Measurements from ENCODE around the gene HPCAL4. TPM values are rescaled to one million over a fixed set of nuclear protein-coding genes. Genes with fewer than 3 reads are reported as not detected.

Gene HPCAL4
- total and polyA plus RNA-seq, 7 donors, result 0.16 to 1.1 (median 0.83) TPM; not detected in 2

DNA sequence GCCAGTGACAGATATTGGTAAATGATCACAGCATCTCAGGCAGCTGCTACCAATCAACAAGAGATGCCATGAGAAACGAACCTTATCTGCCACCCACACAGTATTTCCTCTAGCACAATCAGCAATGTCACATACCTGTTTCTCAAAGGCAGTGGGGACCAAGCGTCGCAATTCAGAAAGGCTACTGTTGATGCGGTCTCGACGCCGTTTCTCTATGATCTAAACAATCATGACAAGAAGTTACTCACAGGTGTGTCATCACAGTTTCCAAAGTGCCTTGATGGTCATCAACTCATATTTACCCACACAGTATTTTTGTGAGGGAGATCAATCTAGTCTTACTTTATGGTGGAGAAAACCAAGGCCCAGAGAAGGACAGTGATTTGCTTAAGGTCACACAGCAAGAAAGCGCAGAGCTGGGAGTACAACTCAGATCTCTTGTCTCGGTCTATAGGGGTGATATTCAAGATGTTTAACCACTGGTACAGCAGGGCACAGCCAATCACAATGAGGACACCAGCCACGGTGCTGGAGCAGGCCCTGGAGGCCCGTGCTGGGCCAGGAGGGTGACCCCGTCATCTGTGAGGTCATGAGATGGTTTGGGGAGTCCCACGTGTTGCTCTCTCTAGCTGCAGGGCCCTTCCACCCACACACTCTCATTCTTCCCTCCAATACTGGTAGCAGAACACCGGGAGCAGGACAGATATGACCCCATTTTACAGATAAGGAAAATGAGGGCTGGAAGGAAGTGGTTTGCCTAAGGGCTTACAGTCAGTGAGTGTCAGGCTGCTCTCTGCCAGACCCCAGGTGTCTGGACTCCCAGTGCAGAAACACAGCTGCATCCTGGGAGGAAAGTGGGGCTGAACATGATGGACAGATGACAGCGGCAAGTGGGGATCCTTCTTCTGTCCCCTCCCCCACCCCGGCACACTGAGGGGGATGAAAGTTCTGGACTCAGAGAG is 59.6 kb downstream of the HPCAL4 start:
- Histone ChIP-seq H3K4me3 (peak overlapping the region in 1 of 4 donors; percentile 27), H3K27me3 (peaks cover 0 to 5% (median 0%) of the 10 kb centered on the region in 3 donors), H3K27ac (peak overlapping the region in 3 of 4 donors; percentile 19 to 52 (median 28)), H3K4me1 (peaks cover 0 to 16% (median 10%) of the 10 kb centered on the region in 4 donors), H3K9me3 (no peaks in the 10 kb centered on the region), H3K36me3 (no peaks in the 10 kb centered on the region)
- intact Hi-C loops (cut with DNase I), result no loop called here
- no peak for DNase-seq
- WGBS, 2 donors, result 85 to 90% methylated on average over 16 of the region's 16 CpGs
- TF ChIP-seq POLR2A (IDR thresholded peaks at IDR 0.05) (no peak), EP300 (IDR thresholded peaks at IDR 0.05) (no peak), POLR2AphosphoS5 (IDR thresholded peaks at IDR 0.05) (no peak)
- TF ChIP-seq, protein P1, sequence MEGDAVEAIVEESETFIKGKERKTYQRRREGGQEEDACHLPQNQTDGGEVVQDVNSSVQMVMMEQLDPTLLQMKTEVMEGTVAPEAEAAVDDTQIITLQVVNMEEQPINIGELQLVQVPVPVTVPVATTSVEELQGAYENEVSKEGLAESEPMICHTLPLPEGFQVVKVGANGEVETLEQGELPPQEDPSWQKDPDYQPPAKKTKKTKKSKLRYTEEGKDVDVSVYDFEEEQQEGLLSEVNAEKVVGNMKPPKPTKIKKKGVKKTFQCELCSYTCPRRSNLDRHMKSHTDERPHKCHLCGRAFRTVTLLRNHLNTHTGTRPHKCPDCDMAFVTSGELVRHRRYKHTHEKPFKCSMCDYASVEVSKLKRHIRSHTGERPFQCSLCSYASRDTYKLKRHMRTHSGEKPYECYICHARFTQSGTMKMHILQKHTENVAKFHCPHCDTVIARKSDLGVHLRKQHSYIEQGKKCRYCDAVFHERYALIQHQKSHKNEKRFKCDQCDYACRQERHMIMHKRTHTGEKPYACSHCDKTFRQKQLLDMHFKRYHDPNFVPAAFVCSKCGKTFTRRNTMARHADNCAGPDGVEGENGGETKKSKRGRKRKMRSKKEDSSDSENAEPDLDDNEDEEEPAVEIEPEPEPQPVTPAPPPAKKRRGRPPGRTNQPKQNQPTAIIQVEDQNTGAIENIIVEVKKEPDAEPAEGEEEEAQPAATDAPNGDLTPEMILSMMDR (IDR thresholded peaks at IDR 0.05), result no peak

DNA sequence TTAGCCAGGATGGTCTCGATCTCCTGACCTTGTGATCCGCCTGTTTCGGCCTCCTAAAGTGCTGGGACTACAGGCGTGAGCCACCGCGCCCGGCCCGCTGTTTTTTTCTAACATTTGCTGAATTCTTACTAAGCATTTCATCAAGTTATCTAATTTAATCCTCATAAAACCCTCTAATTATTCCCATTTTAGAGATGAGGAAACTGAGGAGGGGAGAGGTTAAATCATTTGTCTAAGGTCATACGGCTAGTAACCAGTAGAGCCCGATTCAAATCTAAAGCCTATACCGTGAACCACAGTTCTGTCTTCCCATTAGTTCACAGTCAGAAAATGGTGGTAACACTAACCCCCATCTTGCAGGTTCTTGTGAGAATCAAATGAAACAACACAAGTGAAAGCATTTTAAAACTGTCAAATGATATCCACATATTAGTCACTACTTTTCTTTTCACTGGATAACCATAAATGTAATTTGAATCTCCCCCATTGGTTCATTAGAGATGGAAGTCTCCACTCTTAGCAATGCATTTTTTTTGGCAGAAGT is 62.4 kb downstream of the HPCAL4 start:
- TF ChIP-seq POLR2AphosphoS5 (IDR thresholded peaks at IDR 0.05), result no peak
- TF ChIP-seq, protein P1 (IDR thresholded peaks at IDR 0.05), result no peak
- TF ChIP-seq EP300 (IDR thresholded peaks at IDR 0.05), result no peak
- TF ChIP-seq POLR2A (IDR thresholded peaks at IDR 0.05), result no peak
- peaks cover 0 to 20% (median 12%) of the 10 kb centered on the region in 4 donors for H3K4me1 ChIP-seq
- H3K9me3 ChIP-seq, result no peaks in the 10 kb centered on the region
- intact Hi-C loops (cut with DNase I), result no loop called here
- WGBS, 2 donors, result 92 to 97% methylated on average over 11 of the region's 11 CpGs
- H3K27me3 ChIP-seq, result no peaks in the 10 kb centered on the region
- no peak overlapping the region for H3K4me3 ChIP-seq
- H3K27ac ChIP-seq, result no peak overlapping the region
- no peak for DNase-seq
- no peaks in the 10 kb centered on the region for H3K36me3 ChIP-seq

Small RNA genes within 50 kb of the gene (small RNA-seq; reads per million reads assigned to genes)
- 0 reads per million in 3 donors for gene RNU7-121P

Other genes with a start within 250 kb of the HPCAL4 start
- gene BMP8A, start 199.8 kb downstream of the HPCAL4 start, total RNA-seq, result 1 to 10 TPM in 2 of 4 donors, under 1 TPM in 2; 0.27 to 3.2 (median 0.99) TPM
- gene BMP8A, start 199.8 kb downstream of the HPCAL4 start, polyA plus RNA-seq, result under 1 TPM in 2 of 3 donors, not detected in 1; 0.60 to 0.79 TPM
- 100 to 1,000 TPM in 3 of 4 donors, 10 to 100 TPM in 1; 95.8 to 181 (median 127) TPM for gene PABPC4, start 114.6 kb downstream of the HPCAL4 start, total RNA-seq
- 10 to 100 TPM; 37.9 to 76.7 (median 69.1) TPM for gene PABPC4, start 114.6 kb downstream of the HPCAL4 start, polyA plus RNA-seq
- gene HEYL, start 51.8 kb downstream of the HPCAL4 start, total RNA-seq, result 10 to 100 TPM in 1 of 4 donors, 1 to 10 TPM in 3; 1.6 to 14.7 (median 4.0) TPM
- gene HEYL, start 51.8 kb downstream of the HPCAL4 start, polyA plus RNA-seq, result 1 to 10 TPM in 2 of 3 donors, under 1 TPM in 1; 0.92 to 2.5 (median 1.2) TPM
- gene NT5C1A, start 19.3 kb downstream of the HPCAL4 start, total RNA-seq, result not detected
- under 1 TPM in 1 of 3 donors, not detected in 2; 0.06 TPM for gene NT5C1A, start 19.3 kb downstream of the HPCAL4 start, polyA plus RNA-seq
- gene PPIE, start 47.4 kb upstream of the HPCAL4 start, total RNA-seq, result 10 to 100 TPM; 43.5 to 56.4 (median 47.1) TPM
- 10 to 100 TPM; 43.2 to 48.1 (median 43.2) TPM for gene PPIE, start 47.4 kb upstream of the HPCAL4 start, polyA plus RNA-seq
- gene OXCT2, start 79.9 kb upstream of the HPCAL4 start, total RNA-seq, result 1 to 10 TPM in 1 of 4 donors, under 1 TPM in 3; 0.55 to 2.0 (median 0.85) TPM
- 1 to 10 TPM in 1 of 3 donors, not detected in 2; 1.5 TPM for gene OXCT2, start 79.9 kb upstream of the HPCAL4 start, polyA plus RNA-seq
- 1 to 10 TPM in 1 of 4 donors, under 1 TPM in 3; 0.16 to 2.1 (median 0.68) TPM for gene BMP8B, start 97.4 kb upstream of the HPCAL4 start, total RNA-seq
- 1 to 10 TPM; 3.0 to 4.6 (median 3.0) TPM for gene BMP8B, start 97.4 kb upstream of the HPCAL4 start, polyA plus RNA-seq
- gene TRIT1, start 192.1 kb upstream of the HPCAL4 start, total RNA-seq, result 10 to 100 TPM; 12.5 to 24.6 (median 18.4) TPM
- 10 to 100 TPM in 1 of 3 donors, 1 to 10 TPM in 2; 7.2 to 12.6 (median 7.2) TPM for gene TRIT1, start 192.1 kb upstream of the HPCAL4 start, polyA plus RNA-seq
- 1 to 10 TPM in 2 of 4 donors, under 1 TPM in 2; 0.14 to 1.7 (median 0.78) TPM for gene MYCL, start 210.5 kb upstream of the HPCAL4 start, total RNA-seq
- 1 to 10 TPM; 5.8 to 8.2 (median 7.2) TPM for gene MYCL, start 210.5 kb upstream of the HPCAL4 start, polyA plus RNA-seq

All from sigmoid colon (tissue), 7 donors.